Measurements from ENCODE around the gene FBN2. TPM values are rescaled to one million over a fixed set of nuclear protein-coding genes. Genes with fewer than 3 reads are reported as not detected.

FBN2 gene
- total RNA-seq, 1 experiment from 2014 or later, result 0.08 TPM

- Histone ChIP-seq H3K4me1 (ENCODE audit: control insufficient read depth, insufficient read depth, low read length) (no peaks in the 10 kb centered on the region), H3K36me3 (ENCODE audit: control insufficient read depth, insufficient read depth, low read length) (no peaks in the 10 kb centered on the region), H3K27ac (ENCODE audit: low read length) (no peak overlapping the region), H3K4me3 (ENCODE audit: low read depth in 2 of 2, low read length in 2 of 2) (no peak overlapping the region), H3K27me3 (ENCODE audit: control insufficient read depth, insufficient read depth, low read length) (no peaks in the 10 kb centered on the region), H3K9me3 (ENCODE audit: control insufficient read depth, insufficient read depth, low read depth, low read length) (no peaks in the 10 kb centered on the region)
- no peak for ATAC-seq
- in situ Hi-C loops (cut with HindIII; ENCODE audit: low pct_unique_long_range_greater_than_20kb, low sequenced_read_pairs) (no loop called here), intact Hi-C loops (cut with micrococcal nuclease; ENCODE audit: unreplicated experiment) (no loop called here)
- ChIA-PET POLR2A (no interaction called here), CTCF (no interaction called here)
- no peak for TF ChIP-seq REST (IDR thresholded peaks at IDR 0.05; ENCODE audit: insufficient read depth in 1 of 2, low read depth in 2 of 2, low read length in 1 of 2)
- TF ChIP-seq POLR2AphosphoS5 (IDR thresholded peaks at IDR 0.05; ENCODE audit: low read depth, low read length), result no peak
- TF ChIP-seq CTCF (IDR thresholded peaks at IDR 0.05), result no peak
- no peak for TF ChIP-seq TCF7L2 (IDR thresholded peaks at IDR 0.05; ENCODE audit: low read depth, low read length)
- TF ChIP-seq SIN3A (IDR thresholded peaks at IDR 0.05; ENCODE audit: borderline replicate concordance, insufficient read depth, low read depth, low read length), result no peak
- no peak for DNase-seq (ENCODE audit: low read depth, low spot score)
- BruUV-seq (replicated peaks), result no TSS peak
These were observed 3.3 kb upstream of the FBN2 start for GRCh38 chr5:128541385-128541784.

GRCh38 chr5:128539038-128539429 lies 989 bp upstream of the FBN2 start:
- no TSS peak for BruUV-seq (replicated peaks)
- POLR2A ChIA-PET, result no interaction called here
- CTCF ChIA-PET, result no interaction called here

More at GRCh38 chr5:128539038-128539429, 989 bp upstream of the FBN2 start:
- Histone ChIP-seq H3K27ac (ENCODE audit: low read length) (no peak overlapping the region), H3K4me3 (ENCODE audit: low read depth in 2 of 2, low read length in 2 of 2) (no peak overlapping the region; a peak in 1 of 4 replicates), H3K4me1 (ENCODE audit: control insufficient read depth, insufficient read depth, low read length) (no peaks in the 10 kb centered on the region), H3K36me3 (ENCODE audit: control insufficient read depth, insufficient read depth, low read length) (no peaks in the 10 kb centered on the region), H3K9me3 (ENCODE audit: control insufficient read depth, insufficient read depth, low read depth, low read length) (no peaks in the 10 kb centered on the region), H3K27me3 (ENCODE audit: control insufficient read depth, insufficient read depth, low read length) (no peaks in the 10 kb centered on the region)
- intact Hi-C loops (cut with micrococcal nuclease; ENCODE audit: unreplicated experiment), result no loop called here
- ATAC-seq (no peak), DNase-seq (ENCODE audit: low read depth, low spot score) (no peak)
- in situ Hi-C loops (cut with HindIII; ENCODE audit: low pct_unique_long_range_greater_than_20kb, low sequenced_read_pairs), result no loop called here
- TF ChIP-seq POLR2AphosphoS5 (IDR thresholded peaks at IDR 0.05; ENCODE audit: low read depth, low read length) (no peak), REST (IDR thresholded peaks at IDR 0.05; ENCODE audit: insufficient read depth in 1 of 2, low read depth in 2 of 2, low read length in 1 of 2) (no peak), CTCF (IDR thresholded peaks at IDR 0.05) (no peak), TCF7L2 (IDR thresholded peaks at IDR 0.05; ENCODE audit: low read depth, low read length) (no peak), SIN3A (IDR thresholded peaks at IDR 0.05; ENCODE audit: borderline replicate concordance, insufficient read depth, low read depth, low read length) (no peak)
